Stimulated activated CD8-positive, alpha-beta memory T cell treated with anti-CD3 and anti-CD28 coated beads, Interleukin-4, amount 100 ng/mL, for 48 hours (primary cell): Measurements from ENCODE around the gene FEM1C.

ENCODE experiments used
- DNase-seq: peaks from one replicate; pipeline ENCODE4 v3.0.0-alpha.2; 2020

FEM1C gene, protein sequence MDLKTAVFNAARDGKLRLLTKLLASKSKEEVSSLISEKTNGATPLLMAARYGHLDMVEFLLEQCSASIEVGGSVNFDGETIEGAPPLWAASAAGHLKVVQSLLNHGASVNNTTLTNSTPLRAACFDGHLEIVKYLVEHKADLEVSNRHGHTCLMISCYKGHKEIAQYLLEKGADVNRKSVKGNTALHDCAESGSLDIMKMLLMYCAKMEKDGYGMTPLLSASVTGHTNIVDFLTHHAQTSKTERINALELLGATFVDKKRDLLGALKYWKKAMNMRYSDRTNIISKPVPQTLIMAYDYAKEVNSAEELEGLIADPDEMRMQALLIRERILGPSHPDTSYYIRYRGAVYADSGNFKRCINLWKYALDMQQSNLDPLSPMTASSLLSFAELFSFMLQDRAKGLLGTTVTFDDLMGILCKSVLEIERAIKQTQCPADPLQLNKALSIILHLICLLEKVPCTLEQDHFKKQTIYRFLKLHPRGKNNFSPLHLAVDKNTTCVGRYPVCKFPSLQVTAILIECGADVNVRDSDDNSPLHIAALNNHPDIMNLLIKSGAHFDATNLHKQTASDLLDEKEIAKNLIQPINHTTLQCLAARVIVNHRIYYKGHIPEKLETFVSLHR

DNA sequence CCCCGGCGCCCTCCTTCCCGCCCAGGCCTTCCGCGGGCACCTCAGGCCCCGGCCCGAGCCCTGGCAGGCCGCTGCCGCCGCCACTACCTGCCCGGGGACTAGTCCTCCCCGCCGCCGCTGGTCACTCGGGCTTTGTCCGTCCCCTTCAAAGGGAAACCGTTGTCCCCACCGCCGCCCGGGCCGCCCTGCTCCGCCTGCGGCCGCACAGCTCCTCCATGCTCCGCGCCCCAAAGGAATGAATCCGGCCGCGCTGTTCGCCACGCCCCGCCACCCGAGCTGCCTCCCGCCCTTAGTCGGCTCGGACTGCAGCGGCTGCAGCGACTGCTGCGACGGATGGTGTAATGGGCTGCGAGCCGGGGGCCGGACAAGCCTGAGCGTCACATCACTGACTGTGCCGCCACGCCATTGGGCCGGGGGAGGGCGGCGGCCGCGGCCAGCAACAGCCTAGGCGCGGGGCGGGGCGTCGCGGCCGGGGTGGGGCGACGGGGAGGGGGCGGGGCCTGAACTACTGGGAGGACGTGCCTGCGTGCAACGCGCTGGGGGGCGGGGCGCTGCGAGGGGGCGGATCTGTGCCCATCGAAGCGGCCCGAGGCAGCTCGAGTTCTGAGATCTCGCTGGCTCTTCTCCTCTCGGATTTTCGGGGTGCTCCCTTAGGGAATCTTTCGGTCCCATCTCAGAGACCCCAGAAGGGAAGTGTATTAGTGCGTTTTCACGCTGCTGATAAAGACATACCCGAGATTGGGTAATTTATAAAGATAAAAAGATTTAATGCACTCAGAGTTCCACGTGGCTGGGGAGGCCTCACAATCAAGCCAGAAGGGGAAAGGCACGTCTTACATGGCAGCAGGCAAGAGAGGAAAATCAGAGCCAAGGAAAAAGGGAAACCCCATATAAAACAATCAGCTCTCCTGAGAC lies at the start of gene FEM1C:
TSS of gene FEM1C (minus strand) at position 340 of the 915 bp plus-strand sequence. CDS start 1,282 bp downstream, outside the sequence.
- peak; percentile 99 for DNase-seq

DNA sequence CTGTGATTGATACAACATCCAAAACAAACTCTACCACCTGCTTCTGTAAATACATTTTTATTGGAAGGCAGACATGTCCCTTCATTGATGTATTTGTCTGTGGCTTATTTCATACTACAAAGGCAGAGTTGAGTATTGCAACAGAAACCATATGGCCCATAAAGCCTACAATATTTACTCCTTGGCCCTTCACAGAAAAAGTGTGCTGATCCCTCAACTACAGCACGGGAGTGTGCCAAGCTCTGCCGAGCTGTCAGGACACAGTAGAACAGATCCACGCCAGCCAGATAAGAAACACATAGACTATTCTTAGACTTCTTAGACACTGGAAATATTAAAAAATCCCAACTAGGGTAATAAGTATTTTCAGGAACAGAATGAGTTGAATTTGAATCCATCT lies 44.5 kb upstream of the FEM1C start:
- DNase-seq: no peak

DNA sequence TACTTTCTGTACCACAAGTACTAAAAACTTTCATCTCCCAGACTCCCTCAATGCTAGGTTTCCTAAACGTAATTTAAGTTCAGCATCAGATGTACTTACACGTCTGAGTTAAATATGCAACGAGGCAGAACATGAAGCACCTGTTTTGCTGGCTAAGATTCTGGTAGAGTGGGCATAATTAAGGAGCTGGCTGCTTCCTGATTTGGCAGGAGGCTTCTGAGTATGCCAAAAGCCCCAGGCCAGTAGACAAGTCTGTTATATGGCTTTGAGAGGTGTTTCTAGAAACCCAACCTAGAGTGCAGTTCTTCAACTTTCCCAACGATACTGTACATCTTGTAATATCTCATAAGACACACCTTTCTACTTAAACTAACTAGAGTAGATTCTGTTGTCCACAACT lies 44.1 kb upstream of the FEM1C start:
- DNase-seq: no peak

DNA sequence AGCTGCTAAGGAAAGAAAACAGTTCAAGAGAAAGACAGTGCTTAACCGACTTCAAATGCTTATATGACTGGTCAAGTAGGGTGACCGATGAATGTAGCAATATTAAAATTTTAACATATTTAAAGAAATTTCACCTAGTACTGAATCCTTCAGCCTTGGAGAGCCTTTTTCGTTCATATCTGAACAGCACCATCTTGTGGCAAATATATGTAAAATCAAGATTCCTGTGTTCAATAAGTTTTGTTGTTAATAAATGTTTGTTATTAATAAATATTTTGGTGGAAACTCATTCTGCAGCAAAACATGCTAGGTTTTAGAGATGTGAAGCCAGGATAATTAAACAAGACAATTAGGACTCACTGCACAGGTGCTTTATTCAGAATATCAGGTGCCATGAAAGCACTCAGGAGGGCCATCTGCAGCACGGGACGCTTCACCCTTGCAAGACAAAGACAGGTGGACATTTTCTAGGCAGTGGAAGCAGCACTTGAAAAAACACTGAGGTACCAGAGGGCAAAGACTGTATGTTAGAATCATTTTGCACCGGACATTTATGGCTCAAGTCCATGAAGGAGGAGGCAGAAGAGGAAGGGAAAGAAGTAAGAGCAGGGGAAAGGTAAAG lies 42.1 kb upstream of the FEM1C start:
- DNase-seq: no peak

DNA sequence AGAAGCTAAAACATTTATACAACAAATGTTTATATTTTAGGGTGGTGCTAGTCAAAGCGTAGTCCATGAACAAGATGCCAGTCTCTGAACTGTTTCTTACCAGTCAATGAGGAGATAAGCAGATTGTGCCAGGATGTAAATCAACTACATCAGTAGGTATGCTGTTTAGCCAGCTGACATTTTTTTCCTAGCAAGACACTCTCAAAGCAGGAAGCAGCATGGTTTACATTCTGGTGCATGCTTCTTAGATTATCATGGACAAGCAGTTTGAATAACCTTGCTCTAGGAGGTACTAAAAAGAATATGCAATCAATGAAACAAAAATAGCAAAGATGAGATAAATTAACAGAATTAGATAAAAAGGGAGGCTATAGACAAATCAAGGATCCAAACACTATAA lies 40.7 kb upstream of the FEM1C start:
- DNase-seq: no peak

DNA sequence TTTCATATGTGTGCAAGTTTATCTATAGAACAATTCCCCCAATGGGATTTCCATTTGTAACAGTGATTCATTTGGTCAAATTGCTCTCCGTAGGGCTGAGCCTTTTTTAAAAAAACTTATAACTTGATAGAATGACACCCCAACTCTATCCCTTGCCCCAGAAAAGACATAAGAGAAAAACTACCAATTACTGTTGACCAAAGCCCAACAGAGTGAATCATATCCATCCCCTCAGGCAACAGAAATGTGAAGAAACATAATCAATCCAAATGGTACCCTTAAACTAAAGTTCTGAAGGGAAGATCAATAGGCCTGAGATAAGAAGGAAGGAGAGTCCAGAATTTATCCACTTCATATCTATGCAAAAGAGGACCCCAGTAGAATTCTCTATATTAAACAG lies 39.9 kb upstream of the FEM1C start:
- no peak for DNase-seq

DNA sequence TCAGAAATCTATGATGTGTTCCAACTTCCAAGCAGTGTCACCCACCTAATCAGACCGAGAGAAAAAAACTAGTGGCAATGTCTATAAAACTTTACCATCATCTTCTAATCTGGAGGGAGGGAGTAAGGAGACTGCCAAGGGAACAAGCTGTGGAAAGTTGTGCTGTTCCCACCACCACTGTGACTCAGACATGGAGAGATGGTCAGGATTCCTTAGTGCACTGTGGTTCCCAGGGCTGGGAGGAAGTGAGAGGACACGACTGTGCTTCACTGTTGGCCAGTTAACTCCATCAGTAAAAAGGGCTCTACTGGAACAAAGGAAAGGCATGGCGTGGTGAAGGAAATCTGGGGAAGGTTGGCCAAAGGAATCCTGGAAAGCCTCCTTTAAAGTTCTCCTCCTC lies 38.9 kb upstream of the FEM1C start:
- no peak for DNase-seq

DNA sequence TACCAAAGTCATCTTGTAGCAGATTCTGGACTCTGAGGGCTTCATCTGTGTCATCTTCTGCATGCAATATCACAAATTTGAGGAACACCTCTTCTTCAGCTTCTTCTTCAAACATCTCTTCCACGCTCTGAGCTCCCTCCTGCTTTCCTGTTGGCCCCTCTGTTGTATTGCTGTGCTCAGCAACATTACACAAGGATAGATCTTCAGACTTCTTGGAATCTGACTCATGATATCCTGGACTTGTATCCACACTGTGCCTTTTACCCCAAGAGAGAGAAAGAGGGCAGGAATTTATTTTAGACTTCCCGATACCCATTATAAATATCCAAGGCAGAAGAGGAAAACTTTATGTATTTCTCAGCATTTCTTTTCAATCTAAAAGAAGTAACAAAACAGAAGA lies 36.4 kb upstream of the FEM1C start:
- no peak for DNase-seq

DNA sequence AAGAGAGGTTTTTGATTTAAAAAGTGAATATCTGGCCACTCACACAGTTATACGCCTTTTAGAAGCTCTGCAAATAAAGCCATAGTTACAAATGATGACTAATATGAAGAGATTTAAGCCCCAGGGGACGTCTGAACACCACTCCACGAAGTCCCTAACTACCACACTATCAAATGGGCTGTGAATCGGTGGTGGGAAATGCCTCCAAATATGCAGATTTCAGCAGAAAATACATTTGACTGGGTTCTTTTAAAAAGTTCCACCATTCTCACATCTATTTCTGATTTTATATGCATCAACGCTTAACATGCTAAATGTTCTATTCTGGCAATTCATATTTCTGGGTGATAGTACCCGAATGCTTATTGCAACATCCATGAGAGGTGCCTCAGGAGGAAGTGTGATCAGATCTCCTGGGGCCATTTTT lies 35.2 kb upstream of the FEM1C start:
- no peak for DNase-seq

DNA sequence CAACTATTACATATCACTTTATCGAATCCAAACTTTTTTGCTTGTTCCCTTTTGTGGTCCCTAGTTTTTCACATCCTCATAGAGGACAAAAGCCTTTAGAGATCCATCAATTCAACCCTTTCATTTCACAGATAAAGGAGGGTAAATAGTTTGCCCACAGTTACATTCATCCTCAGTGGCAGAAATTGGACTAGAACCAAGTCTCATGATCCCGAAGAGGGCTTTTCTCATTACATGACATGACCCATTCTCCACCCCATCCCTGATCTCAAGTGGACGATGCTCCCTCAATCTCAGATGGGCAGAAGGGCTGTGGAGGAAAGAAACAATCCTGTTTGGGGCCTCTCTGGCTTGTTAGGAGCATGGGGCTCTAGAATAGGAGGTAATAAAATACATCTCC lies 34.6 kb upstream of the FEM1C start:
- DNase-seq: no peak

DNA sequence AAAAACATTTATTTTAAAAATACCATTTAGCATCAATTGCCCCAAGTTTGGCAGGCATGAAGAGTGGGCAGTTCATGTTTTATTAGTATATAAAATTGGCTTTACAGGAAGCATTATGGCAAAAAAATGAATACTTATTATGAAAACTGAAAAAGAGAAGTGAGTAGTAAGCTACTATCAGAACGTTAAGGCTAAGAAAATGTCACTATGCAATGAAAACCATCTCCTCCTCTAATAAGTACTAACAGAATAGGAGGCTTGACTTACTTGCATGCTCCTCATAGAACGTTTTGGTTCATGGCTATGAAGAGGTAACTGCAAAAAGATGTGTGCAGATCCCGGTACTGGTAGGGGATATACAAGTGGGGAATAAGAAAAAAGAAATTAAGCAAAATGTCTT lies 34.1 kb upstream of the FEM1C start:
- DNase-seq: no peak

DNA sequence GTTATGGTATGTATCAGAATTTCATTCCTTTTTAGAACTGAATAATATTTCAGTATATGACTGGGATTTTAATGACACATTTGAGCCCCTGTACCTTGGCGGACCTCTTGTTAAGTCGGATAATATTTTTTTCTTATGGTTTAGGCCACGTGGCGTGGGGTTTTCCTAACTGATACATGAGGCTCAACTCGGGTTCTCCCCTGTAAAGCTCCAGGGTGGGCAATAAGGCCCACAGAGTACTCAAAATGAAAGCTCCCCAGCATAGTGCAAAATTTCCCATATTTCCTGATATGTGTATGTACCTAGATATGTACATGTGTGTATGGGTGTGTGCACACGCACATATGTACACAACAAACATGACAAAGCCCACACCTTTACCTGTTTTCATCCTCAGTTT lies 33.2 kb upstream of the FEM1C start:
- DNase-seq: no peak

DNA sequence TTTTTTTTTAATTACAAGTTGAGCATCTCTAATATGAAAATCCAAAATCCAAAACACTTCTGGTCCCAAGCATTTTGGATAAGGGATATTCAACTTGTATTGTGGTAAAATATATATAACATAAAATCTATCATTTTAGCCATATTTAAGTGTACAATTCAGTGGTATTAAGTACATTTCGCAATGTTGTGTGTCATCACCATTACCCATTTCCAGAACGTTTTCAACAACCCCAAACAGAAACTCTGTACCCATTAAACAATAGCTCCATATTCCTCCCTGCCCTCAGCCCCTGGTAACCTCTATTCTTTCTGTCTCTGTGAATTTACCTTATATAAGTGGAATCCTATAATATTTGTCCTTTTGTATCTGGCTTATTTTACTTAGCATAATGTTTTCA lies 32.8 kb upstream of the FEM1C start:
- no peak for DNase-seq

DNA sequence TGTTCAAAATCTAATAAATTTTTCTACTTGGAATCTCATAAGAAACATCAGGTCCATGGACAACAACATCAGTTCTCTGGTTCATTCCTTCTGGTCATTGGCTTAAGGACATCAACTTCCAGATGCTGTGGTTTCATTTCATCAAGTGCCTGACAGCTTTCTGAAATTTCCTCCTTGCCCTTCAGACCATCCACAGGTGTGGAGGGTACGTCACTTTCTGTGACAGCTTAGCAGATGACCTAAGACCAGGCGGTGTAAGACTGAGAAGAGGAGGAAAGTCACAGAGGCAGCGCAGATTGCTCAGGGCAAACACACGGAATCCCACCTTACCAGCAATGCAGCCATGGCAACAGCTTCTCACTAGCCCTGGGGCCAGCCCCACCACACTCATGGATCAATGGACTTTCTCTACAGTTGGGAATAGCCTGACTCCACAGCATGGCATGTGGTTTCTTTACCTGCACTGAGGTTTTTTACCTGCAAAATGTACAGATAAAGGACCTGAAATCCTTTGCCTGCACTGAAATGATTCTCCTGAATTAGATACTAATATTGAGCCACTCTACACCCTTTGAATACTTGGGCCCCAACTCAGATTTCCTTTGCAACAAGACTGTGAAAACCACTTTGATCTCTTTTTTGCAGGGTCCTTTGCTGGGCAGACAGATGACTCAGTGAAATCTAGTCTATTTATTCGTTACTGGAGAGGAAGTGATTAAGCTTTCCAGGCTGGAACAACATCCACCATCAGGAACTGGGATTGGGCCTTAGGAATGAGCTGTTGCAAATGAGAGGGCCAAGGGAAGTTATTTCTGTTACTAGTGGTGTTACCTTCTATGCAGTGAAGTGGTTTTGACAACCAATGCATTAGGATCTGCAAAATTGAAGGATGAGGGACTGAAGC lies 30.8 kb upstream of the FEM1C start:
- DNase-seq: no peak

DNA sequence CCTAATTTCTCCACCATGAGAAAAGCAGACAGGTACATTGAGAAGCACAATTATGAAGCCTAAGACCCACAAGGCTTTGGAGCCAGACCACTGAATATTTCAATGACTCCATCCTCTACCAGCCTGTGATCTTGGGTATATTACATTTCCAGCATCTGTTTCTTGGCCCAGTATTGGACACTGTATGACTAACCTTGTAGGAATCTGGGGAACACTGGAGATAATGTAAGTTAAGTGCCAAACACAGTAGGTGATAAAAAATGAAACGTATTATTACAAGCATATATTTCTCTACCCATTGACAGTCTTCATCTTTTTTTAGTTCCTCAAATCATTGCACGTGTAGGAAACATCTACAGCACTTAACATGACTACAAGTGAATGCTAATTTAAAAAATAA lies 28.6 kb upstream of the FEM1C start:
- no peak for DNase-seq

DNA sequence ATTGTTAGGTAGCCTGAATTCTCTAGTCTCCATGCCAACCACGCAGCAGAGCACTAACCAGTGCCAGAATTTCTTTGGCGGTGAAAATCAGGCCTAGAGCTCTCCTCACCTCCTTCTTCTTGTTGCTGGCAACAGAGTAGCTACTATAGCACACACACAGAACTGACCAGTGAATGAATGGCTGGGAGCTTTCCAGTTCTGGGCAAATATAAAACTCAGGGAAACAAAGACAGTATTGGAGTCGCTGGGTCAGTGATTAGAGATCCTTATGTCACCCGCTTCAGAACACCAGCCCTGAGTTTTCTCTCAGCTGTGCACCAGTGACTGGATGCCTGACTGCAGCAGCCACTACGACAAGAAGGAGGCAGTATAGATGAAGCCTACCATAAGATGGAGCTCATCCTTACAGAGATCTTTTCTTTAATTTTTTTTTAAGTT lies 26.9 kb upstream of the FEM1C start:
- DNase-seq: no peak

DNA sequence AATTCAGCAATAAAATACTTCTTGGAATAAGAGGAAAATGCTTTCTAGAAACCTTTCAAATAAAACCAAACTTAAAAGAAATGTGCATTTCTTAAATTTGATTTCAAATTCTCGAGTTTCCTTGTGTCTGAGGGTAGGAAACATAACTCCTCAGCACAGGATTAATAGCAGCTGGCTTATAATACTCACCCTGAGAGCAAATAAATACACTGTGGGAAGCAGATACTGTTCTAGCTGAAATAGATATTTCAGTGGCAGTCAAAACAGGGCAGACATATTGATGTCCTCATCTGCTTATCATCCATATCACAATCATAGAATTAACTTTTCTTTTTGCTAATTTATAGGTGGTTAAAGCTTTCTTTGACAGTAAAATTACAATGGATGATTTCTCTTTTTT lies 24.1 kb upstream of the FEM1C start:
- DNase-seq: no peak

DNA sequence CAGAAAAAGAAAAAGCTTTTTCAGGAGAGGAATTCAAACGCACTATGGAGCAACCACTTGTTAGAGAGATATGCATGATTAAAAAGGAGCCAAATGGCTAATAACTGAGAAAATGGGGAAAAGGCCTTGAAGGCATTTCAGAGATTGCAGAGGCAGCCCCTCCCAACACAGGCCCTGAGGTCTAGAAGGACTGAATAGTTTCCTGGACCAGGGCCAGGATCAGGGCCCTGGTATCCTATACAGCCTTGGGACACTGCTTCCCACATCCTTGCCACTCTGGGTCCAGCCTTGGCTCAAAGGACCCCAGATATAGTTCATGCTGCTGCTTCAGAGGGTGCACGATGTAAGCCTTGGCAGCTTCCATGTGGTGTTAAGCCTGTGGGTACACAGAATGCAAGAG lies 20.7 kb upstream of the FEM1C start:
- no peak for DNase-seq

DNA sequence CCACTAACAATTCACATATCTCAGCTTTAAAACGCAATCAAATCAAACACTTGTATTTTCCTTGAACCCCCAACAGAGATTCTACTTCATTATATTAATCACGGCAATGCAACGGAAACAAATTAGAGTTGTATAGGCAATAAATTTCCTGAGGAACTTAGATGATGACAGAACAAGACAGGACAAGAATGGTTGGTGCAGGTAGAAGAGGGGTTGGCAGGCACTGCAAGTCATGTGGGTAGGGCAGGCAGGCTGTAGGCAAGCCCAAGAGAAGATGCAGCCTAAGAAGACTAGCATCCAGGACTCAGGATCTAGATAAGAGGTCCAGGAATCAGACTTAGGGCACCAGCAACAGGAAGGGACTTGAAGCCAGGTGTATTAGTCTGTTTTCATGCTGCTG lies 16.6 kb upstream of the FEM1C start:
- DNase-seq: no peak

DNA sequence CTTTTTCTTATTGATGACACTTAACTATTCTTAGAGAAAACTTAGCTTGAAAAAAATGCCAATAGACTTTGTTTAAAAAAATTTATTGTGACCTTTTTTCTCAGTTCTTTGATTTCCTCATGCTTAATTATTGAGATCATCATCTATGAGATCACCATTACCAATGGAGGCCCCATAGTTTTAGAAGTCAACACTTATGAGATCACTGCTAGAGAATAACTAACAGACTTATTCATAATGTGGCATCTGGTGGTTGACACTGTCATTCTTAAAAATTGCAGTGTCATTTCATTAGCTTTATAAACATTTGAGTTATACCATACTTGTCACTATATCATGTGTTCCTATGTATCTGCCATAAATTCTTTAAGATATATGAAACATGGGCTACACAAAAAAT lies 14.9 kb upstream of the FEM1C start:
- DNase-seq: no peak

DNA sequence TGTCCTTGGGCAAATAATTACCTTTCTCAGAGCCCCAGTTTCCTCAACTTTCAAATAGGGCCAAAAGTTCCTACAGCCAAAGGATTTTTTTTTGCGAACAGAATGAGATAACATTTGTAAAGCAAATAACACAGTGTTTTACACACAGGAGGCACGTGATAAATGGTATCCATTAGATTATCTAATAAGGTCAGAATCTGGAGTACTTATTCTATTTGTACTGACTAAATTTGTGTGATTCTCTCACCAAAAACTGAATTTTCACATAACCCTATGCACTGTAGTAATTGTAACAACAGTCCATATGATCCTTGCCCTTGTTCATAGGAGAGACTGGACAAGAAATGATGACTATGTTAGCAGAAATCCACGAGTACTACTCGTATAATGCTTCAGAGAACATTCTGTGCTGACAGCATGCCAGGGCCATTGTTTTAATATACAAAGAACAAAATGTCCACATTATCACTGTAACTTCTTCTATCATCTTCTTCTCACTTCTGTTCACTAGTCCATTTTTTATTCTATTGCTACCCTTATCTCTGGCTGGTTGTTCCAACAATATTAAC lies 13.9 kb upstream of the FEM1C start:
- no peak for DNase-seq
